Parathyroid adenoma (tissue), 2 donors: ENCODE results near the gene ARHGAP44.

Experiments
- H2AFZ ChIP-seq: fragments of 300-600 bp; sonication (generic); one replicate; pipeline ENCODE4 v1.7.0; 2017; ENCODE audit warnings: antibody characterized with exemption, mild to moderate bottlenecking
- H3K27ac ChIP-seq: fragments of 300-600 bp; sonication (generic); one replicate; pipeline ENCODE4 v1.7.0; 2017
- H3K27me3 ChIP-seq: fragments of 300-600 bp; sonication (generic); one replicate; pipeline ENCODE4 v1.7.0; 2017; ENCODE audit warnings: low read length; ENCODE audit not compliant: control insufficient read depth, insufficient read depth
- H3K36me3 ChIP-seq: fragments of 300-600 bp; sonication (generic); one replicate; pipeline ENCODE4 v1.7.0; 2017; ENCODE audit warnings: low read length; ENCODE audit not compliant: control insufficient read depth, insufficient read depth
- H3K4me1 ChIP-seq: fragments of 300-600 bp; sonication (generic); one replicate; pipeline ENCODE4 v1.7.0; 2017; ENCODE audit warnings: control low read depth
- H3K4me2 ChIP-seq: fragments of 300-600 bp; sonication (generic); one replicate; pipeline ENCODE4 v1.7.0; 2017; ENCODE audit warnings: low read length
- H3K4me3 ChIP-seq: fragments of 300-600 bp; sonication (generic); one replicate; pipeline ENCODE4 v1.7.0; 2017; ENCODE audit warnings: low read depth, low read length
- H3K79me2 ChIP-seq: fragments of 300-600 bp; sonication (generic); one replicate; pipeline ENCODE4 v1.7.0; 2017; ENCODE audit warnings: control low read depth
- H3K9ac ChIP-seq: fragments of 300-600 bp; sonication (generic); one replicate; pipeline ENCODE4 v1.7.0; 2017; ENCODE audit warnings: mild to moderate bottlenecking
- H3K9me3 ChIP-seq: fragments of 300-600 bp; sonication (generic); one replicate; pipeline ENCODE4 v1.7.0; 2017; ENCODE audit warnings: low read length; ENCODE audit not compliant: control insufficient read depth
- CTCF ChIP-seq: fragments of 300-600 bp; sonication (generic); IDR thresholded peaks from one replicate; pipeline ENCODE4 v1.7.0; 2017; ENCODE audit warnings: antibody characterized with exemption, mild to moderate bottlenecking
- donor health status: primary hyperparathyroidism.

The ARHGAP44 gene

GRCh38 chr17:12965988-12966387, 176.7 kb downstream of the ARHGAP44 start:
- no peak overlapping the region for H3K4me3 ChIP-seq
- no peak overlapping the region for H3K27ac ChIP-seq
- H3K4me1 ChIP-seq = no peaks in the 10 kb centered on the region
- H3K4me2 ChIP-seq = no peak overlapping the region
- H2AFZ ChIP-seq = no peak overlapping the region
- H3K36me3 ChIP-seq = no peaks in the 10 kb centered on the region
- H3K9me3 ChIP-seq = no peaks in the 10 kb centered on the region
- no peaks in the 10 kb centered on the region for H3K27me3 ChIP-seq
- TF ChIP-seq CTCF = no peak
- no peaks in the 10 kb centered on the region for H3K79me2 ChIP-seq
- no peak overlapping the region for H3K9ac ChIP-seq

- no peaks in the 10 kb centered on the region for H3K36me3 ChIP-seq
- no peak for TF ChIP-seq CTCF
- no peak overlapping the region for H3K27ac ChIP-seq
- H3K4me2 ChIP-seq = no peak overlapping the region
- H3K4me3 ChIP-seq = no peak overlapping the region
- H3K27me3 ChIP-seq = no peaks in the 10 kb centered on the region
- H3K9ac ChIP-seq = no peak overlapping the region
- no peaks in the 10 kb centered on the region for H3K9me3 ChIP-seq
- H3K79me2 ChIP-seq = no peaks in the 10 kb centered on the region
- no peaks in the 10 kb centered on the region for H3K4me1 ChIP-seq
- H2AFZ ChIP-seq = no peak overlapping the region
Observed at GRCh38 chr17:12966413-12966812, 177.1 kb downstream of the ARHGAP44 start.

- Histone ChIP-seq H3K4me1 (no peaks in the 10 kb centered on the region), H3K27ac (no peak overlapping the region), H3K4me2 (no peak overlapping the region), H3K4me3 (no peak overlapping the region), H2AFZ (no peak overlapping the region), H3K9me3 (no peaks in the 10 kb centered on the region), H3K9ac (no peak overlapping the region), H3K79me2 (no peaks in the 10 kb centered on the region), H3K27me3 (no peaks in the 10 kb centered on the region), H3K36me3 (no peaks in the 10 kb centered on the region)
- TF ChIP-seq CTCF = no peak
Observed at GRCh38 chr17:12967962-12968361, 178.7 kb downstream of the ARHGAP44 start.

GRCh38 chr17:12973496-12974004, 184.3 kb downstream of the ARHGAP44 start:
- Histone ChIP-seq H3K4me3 (no peak overlapping the region), H3K36me3 (no peaks in the 10 kb centered on the region), H3K27me3 (no peaks in the 10 kb centered on the region), H3K27ac (no peak overlapping the region), H3K4me2 (no peak overlapping the region), H3K79me2 (no peaks in the 10 kb centered on the region), H3K4me1 (no peaks in the 10 kb centered on the region), H2AFZ (no peak overlapping the region), H3K9me3 (no peaks in the 10 kb centered on the region), H3K9ac (no peak overlapping the region)
- no peak for TF ChIP-seq CTCF

- no peak overlapping the region for H3K9ac ChIP-seq
- no peak overlapping the region for H2AFZ ChIP-seq
- H3K79me2 ChIP-seq = no peaks in the 10 kb centered on the region
- TF ChIP-seq CTCF = no peak
- H3K4me3 ChIP-seq = no peak overlapping the region
- H3K36me3 ChIP-seq = no peaks in the 10 kb centered on the region
- no peaks in the 10 kb centered on the region for H3K4me1 ChIP-seq
- H3K4me2 ChIP-seq = no peak overlapping the region
- no peak overlapping the region for H3K27ac ChIP-seq
- no peaks in the 10 kb centered on the region for H3K9me3 ChIP-seq
- no peaks in the 10 kb centered on the region for H3K27me3 ChIP-seq
Observed at GRCh38 chr17:12974005-12974531, 184.8 kb downstream of the ARHGAP44 start.
